GM19397 (cell line): ENCODE results near the gene VSIG4.
"Not testable (repeated sequence)": the region's sequence is repeated elsewhere in the genome, so short reads cannot be mapped to it uniquely, and the experiment has no call there.

Source experiments
- ATAC-seq: cut with Tn5 transposase; IDR thresholded peaks from one replicate; pipeline ENCODE4 v1.9.1; 2021; ENCODE audit warnings: mild to moderate bottlenecking, moderate library complexity; ENCODE audit not compliant: unreplicated experiment

VSIG4 gene, protein sequence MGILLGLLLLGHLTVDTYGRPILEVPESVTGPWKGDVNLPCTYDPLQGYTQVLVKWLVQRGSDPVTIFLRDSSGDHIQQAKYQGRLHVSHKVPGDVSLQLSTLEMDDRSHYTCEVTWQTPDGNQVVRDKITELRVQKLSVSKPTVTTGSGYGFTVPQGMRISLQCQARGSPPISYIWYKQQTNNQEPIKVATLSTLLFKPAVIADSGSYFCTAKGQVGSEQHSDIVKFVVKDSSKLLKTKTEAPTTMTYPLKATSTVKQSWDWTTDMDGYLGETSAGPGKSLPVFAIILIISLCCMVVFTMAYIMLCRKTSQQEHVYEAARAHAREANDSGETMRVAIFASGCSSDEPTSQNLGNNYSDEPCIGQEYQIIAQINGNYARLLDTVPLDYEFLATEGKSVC

DNA sequence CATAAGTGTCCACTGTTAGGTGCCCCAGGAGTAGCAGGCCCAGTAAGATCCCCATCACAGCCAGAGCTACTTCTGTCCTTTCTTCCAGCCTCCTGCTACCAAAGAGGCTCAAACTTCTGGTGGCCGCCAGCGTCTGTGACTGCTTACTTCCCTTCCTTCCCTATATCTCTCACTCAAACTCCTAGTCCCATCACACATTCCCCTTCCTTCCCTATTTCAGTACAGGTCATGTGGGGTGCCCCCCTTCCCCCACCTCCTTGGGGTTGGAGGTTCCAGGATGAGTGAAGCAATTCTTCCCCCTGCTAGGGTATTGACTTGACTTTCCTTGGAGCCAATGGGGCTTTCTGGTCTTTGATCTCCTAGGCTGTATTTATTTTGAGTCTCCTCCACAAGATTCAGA, at the start of gene VSIG4:
Gene VSIG4 (minus strand): TSS at position 137 of the 400 bp plus-strand sequence. CDS start 82 bp downstream, at position 55.
- ATAC-seq = no peak

DNA sequence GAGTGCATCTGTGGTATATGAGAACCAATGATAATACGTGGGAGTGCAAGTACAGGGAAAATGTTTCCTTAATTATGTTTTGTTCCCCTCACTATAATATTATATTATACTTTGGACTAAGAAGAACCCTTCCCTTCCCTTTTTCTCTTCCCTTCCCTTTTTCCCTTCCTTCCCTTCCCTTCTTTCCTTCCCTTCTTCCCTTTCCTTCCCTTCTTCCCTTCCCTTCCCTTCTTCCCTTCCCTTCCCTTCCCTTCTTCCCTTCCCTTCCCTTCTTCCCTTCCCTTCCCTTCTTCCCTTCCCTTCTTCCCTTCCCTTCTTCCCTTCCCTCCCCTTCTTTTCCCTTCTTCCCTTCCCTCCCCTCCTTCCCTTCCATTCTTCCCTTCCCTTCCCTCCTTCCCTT, 36.9 kb upstream of the VSIG4 start:
- no peak for ATAC-seq

DNA sequence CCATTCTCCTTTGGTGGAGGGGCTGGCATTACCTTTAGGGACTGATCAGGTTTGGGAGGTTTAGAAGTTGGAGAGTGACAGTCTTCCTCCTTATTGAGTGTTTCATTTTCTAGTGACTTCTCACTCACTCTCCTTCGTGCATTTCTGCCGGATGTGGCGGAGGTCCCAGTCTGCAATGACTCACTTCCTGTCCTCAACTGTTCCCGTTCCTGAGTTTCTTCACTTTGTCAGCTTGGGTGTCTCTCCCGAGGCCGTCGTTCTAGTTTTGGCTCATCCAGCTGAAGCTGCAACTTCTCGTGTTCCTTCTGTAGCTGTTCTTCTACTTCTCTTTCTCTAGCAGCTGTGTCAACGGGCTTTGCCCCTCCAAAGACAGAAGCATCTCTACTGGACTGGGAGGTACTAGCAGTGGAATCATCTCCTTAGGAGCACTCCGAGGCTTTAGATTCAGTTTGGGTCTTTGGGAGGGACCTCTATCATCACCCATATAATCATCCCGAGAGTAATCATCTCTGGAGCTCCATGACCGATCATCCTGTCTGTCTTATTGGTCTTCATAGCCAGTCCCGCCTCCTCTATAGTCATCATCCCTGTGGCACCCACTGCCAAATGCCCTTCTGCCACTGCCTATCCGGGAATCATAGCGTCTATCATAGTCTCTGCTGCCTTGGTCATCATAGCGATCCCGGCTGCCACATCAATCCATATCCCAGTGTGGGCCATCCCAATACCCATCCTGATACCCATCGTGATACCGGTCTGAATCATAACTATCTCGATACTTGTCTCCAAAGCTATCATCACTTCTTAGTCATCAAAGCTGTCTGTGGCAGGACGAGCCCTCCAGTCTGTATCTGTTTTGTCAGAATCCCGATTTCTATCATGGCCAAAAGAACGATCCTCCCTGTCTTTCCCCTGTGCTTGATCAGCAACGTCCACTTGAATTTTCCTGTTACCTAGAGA, 35.3 kb upstream of the VSIG4 start:
- ATAC-seq = peak; percentile 60

DNA sequence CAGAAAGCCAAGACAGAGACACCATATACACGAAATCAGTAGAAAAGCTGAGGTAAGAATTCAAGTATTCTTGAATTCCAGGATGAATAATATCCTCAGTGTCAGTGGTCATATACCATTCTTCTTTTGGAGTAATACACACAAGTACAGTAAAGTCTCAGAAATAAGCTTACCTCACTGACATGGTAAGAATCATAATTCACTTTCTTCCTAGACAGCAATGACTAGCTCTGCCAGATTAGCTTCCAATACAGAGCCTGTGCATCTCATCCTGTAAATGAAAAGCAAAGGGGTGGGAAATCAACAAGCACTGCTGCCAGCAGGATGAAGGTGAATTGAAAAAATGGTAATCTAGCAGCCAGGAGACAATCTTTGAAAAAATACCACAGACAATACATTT, 31.2 kb upstream of the VSIG4 start:
- ATAC-seq = no peak

DNA sequence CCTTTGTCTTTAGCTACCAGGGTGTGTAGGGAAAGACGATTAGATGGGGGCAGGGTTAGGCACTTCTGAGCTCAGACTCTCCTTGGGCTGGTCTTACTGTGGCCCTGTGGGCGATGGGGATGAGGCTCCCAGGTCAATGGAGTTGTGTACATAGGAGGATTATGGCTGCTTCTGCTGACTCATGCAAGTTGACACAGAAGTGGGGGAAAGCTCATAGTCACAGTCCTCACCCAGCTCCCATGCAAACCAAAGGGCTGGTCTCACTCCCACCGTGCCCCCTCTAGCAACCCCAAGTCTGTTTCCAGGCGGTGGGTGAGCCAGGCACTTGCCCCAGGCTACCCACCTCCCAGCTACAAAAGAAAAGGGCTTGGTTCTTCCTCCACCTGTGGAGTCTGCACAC, 24.4 kb upstream of the VSIG4 start:
- ATAC-seq = no peak

DNA sequence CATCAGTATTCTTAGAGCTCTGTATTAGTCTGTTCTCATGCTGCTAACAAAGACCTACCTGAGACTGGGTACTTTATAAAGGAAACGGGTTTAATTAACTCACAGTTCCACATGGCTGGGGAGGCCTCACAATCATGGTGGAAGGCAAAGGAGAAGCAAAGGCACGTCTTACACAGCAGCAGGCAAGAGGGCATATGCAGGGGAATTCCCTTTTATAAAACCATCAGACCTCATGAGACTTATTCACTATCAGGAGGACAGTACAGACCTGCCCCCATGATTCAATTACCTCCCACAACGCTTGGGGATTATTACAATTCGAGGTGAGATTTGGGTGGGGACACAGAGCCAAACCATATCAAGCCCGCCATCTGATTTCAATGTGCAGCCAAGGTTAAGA, 17.1 kb upstream of the VSIG4 start:
- ATAC-seq = not testable (repeated sequence)

DNA sequence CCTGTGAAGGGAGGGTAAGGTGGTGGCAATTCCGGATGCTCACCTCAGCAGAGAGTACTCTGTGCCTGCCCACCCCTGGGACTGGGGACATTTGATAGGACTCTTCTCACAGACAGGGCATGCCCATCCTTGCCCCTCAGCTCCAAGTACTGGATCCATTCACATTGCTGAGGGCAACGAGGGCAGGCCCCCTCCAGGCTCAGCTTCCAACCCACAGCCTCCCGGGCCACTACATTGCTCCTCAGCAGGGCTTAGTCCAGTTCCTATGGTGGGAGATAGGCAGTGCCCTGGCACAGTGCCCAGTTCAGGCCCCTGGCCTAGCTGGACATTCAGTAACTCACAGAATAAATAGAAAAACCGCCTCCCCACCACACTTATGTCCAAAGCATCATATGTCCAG, 15.1 kb upstream of the VSIG4 start:
- no peak for ATAC-seq

DNA sequence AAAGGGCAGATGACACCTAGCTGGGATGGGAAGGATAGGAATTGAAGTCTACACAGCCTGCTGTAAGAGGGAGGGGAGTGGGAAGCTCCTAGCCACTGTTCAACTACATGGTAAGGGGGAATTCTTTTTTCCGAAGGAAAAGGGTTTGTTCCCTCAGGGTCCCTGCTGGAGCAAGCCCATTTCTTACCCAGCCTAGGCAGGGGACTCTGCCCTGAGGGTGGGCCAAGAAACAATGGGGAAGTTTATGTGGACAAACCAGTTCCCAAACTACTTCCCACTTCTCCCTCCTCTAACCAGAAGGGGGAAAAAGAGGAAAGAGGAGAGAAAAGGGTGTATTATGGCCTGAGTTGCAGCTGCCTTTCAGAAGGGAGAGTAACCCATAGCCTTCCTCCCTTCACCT, 13.5 kb upstream of the VSIG4 start:
- ATAC-seq = no peak

DNA sequence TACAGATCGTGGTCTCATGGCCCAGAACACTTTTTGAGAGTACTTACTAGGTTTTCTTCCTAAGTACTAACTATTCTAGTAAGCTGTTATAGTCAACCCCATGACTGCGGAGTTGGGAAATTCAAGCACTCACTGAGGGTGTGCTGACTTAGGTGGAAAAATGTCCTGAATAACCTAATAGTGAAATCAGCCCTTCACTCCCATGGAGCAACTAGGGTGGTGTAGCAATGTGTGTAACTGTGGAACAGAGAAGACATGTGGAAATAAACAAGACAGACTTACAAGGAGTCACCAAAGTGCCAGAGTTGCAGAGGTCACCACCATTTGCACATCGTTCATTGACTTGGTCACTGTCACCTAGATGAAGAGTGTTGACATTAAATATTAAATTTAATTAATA, 12.1 kb upstream of the VSIG4 start:
- no peak for ATAC-seq

DNA sequence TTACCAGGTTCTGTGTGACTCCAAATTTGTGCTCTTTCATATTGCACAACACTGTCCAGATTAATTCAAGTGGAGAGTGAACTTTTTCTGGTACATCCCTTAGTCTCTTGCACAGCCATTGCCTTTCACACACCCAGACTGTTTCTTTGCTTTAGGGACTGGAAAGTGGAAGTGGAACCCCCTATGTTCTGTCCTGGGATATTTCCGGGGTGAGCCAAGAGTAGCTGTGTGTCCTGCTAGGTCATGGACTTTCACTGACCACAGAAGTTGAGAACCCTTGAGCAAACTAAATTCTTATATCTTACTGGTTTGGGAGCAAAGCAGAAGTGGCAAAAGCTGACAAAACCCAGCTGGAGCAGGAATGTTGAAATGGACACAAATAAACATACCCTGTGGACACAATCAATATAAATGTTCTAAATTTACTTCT, 10.3 kb upstream of the VSIG4 start:
- ATAC-seq = no peak

DNA sequence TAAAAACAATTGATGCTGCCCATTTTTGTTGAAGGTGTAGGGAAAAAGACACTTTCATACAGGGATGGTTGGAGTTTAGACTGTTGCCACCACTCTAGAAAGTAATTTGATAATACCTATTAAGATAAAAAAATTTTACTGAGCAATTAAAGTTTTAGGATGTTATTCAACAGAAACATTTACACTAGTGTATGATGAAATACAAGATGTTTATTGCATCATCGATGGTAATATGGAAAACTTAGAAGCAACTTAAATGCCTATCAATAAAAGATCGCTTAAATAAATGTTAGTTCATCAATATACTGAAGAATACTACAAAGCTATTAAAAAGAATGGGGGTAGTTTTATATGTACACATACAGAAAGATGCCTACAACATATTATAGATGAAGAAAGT, 9.2 kb upstream of the VSIG4 start:
- ATAC-seq = no peak

DNA sequence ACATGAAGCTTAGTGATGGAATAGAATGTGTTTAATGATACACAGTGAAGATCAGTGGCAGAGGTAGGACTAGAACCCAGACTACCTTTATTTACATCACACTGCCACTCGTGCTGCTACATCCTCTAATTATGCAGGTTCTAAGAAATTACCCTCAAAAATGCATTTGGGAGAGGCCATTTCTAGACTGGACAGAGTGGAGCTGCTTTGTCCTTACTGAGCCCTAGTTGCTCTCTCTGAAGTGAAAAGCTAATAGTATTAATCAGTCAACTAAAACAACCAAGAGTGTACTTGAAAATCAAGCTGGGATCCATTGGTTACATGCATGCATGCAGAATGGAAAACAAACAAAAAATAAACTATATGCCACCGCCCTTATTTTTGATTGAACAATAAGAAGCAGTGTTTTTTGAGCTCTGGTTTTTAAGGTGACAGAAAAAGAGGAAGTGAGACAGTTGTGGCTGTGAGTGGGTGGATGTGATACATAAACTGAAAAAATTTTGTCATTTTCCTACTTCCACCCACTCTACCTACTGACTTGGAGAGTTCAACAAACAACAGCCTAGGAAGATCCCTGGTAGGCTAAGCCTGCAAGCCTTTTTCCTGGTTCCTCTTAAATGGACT, 6.8 kb upstream of the VSIG4 start:
- ATAC-seq = peak; percentile 66

DNA sequence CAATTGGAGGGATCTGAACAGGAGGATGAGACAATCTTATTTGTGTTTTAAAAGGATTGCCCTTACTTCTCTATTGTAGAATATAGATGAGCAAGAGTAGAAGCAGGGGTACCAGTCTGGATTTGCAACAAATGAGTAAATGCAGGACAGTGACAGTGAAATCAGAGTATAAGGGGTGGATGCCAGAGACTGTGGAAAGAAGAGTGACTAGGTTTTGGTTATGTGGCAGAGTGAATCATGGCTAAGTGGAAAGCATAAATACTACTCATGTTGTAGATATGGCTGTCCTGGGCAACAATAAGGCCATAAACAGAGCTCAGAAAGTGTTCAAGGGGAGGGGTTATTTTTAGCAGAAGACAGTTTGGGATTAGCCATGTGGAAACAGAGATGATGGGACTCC, 6.0 kb upstream of the VSIG4 start:
- ATAC-seq = no peak

DNA sequence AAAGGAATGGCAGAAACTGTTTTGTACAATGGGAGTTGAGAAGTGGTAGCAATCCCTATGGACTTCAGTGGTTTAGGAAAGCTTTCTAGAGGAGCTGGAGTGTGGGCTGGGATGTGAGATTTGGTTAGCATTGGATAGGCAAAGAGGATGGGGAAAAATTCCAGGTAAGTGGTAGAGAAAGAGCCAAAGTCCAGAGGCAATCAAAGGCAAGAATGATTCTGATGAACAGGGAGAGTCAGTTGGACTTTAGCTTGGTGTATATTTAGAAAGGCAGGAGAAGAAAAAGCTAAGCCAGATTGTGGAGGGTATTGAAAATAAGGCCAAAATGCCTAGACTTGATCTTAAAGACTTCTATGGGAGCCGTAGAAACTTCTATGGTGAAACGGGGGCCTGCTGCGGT, 3.7 kb upstream of the VSIG4 start:
- ATAC-seq = no peak

DNA sequence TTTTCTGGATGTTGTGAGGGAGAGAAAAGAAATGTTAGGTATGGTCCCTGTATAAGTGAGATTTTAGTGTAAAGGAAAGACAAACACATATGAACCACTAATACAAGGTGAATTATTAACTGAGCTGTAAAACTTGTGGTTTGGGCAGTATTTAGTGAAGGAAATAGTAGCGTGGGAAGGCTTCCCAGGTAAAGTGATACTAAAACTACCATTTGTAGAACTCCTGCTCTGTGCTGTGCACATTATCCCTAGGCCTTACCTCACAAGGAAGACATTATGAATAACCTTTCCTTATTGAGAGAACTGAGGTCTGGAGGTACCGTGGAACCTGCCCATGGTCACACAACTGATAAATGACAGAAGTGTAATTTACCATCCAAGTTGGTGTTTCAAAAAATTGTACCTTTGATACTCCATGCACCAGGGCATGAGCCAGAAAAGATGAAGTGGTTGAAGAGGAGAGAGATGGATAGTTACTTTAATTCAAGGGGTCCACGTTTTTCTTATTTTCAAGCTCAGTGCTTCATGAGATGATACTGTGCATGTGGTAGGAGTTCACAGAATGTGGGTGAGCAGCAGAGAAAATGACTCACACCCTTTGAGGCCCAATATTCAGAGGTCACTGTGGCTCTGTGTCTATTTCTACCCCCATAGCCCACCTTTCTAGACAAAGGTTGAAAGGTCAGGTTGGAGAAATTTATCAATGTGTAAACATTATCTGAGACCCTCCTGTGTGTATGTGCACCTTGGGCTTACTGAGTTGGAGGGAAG, 2.6 kb upstream of the VSIG4 start:
- ATAC-seq = peak; percentile 38

DNA sequence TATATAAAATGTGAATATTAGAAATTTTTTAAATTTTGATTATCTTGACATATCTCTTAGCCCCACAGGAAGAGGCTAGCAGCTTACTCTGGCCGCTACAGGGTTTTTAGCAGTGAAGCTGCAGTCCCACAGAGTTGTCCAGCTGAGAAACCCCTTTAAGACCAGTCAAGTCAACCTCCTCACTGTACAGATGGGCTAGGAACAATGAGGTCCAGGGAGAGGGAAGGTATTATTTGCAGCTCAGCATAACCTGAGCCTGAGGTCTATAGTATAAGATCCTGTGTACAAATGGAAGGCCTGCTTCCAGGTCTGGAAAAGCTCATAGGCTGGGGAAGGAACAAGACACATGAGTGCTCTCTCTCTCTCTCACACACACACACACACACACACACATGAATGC, 1.8 kb downstream of the VSIG4 start:
- no peak for ATAC-seq

DNA sequence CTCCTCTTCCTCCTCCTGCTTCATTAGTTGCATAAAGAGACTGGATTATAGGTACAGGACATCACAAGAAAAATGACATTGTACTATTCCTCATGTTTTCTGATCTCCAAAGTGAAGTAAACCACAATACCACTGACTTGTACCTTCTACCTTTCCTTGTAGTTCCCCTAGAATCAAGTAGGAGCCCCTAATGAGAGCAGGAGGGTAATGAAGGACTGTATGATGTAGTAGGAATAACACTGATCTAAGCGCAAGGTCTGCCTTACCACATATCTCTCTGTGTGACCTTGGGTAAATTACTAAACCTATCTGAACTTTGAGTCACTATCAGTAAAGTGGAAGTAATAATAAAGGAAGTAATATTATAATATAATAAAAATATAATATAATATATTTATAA, 3.6 kb downstream of the VSIG4 start:
- ATAC-seq = no peak

DNA sequence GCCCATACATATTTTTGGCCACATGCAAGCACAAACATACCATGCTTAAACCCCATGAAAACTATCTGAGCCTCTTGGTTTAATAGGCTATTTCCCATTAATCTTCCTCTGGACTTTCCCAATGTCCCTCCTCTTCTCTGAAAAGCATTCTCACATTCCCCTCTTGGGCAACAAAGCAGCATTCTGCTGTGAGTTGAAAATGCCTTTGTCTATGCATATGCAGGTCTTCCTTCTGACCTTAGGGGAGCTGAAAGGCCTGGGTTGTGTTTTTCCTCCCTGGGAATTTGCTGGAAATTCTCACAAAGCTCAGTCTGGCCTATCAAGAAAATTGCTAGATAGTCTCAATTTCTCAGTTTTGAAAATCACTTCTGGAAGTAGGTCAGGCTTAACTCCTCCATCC, 4.2 kb downstream of the VSIG4 start:
- no peak for ATAC-seq

DNA sequence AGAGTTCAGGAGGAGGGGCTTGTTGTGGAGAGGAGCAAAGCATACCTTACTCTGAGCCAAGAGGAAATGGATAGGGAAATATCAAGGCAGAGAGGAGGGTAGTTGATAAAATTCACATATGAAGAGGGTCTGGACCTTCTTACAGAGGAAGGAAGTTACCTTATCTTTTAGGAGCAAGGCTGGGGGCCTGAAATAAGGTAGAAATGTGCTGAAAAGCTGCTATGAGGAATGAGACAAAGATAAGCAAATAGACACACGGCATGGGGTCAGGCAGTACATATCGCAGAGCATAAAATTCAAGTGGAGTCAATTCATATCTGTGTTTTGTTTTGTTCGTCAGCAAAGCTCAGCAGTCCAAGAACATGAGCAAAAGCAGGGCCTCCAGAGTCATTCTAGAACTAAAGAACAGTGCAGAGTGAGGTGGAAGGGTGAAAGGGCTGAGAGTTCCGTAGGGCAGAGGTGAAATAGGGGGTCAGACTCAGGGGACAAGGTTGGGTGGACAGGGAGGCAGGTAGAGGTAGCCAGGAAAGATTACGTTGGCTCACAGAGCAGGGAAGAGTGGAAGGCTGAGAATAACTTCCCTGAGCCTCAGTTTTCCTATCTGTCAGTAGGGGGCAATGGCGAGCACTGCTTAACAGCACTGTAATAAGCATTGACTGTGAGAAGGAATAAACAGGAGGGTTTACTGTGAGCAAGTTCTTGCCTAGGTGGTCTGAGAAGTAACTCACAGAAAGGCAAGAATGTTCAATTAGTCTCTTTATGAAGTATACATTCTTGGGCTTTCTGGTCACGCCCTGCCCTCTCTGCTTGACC, 9.2 kb downstream of the VSIG4 start:
- ATAC-seq = no peak

DNA sequence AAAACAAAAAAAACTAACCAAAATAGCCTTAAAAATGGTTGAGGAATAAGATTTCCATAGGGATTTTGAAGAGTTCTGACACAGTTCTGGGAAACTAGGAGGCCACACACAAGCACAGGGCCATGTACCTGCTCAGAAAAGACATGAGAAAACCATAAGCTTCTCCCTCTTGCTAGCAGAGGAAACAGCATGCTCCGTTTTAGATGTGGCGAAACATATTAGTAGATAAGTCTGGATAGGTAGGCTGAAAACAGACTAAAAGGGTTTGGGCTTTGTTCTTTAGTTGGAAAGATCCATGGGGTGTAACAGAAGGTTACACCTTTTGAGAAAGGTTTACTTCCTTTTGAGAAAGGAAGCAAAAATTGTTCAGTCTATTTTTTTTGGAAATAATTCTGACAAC, 10.9 kb downstream of the VSIG4 start:
- no peak for ATAC-seq
